Ovary (tissue), 9 donors: Measurements from ENCODE around the gene LIMCH1. TPM values are rescaled to one million over a fixed set of nuclear protein-coding genes. Genes with fewer than 3 reads are reported as not detected.
A peak's percentile ranks its signal among the peaks of the same experiment; 100 is the strongest.
"Not testable (repeated sequence)": the region's sequence is repeated elsewhere in the genome, so short reads cannot be mapped to it uniquely, and the experiment has no call there.

Source experiments
- DNase-seq, 5 donors: peaks; one replicate each; pipeline ENCODE4 v3.0.0-alpha.2; 2019 to 2020
- H3K27ac ChIP-seq, 2 donors: fragments of 200-600 bp; one replicate each; pipeline versions ENCODE4 v1.5.1 to v1.8.0; 2019 to 2022
- H3K27me3 ChIP-seq: fragments of 200-600 bp; one replicate; pipeline ENCODE4 v1.8.0; 2022
- H3K36me3 ChIP-seq: fragments of 200-600 bp; sonication (generic); one replicate; pipeline ENCODE4 v1.5.1; 2019
- H3K4me1 ChIP-seq: one replicate; pipeline ENCODE4 v1.8.1; 2013; ENCODE audit warnings: mild to moderate bottlenecking, moderate library complexity; ENCODE audit not compliant: insufficient read depth
- H3K4me3 ChIP-seq: fragments of 200-600 bp; sonication (generic); one replicate; pipeline ENCODE4 v1.5.1; 2017
- H3K9me3 ChIP-seq, 2 donors: fragments of 200-600 bp in 1 of 2; sonication (generic) in 1 of 2; one replicate each; pipeline versions ENCODE4 v1.5.1 to v1.8.1; 2013 to 2019; ENCODE audit warnings: mild to moderate bottlenecking in 1 of 2, moderate library complexity in 1 of 2
- CTCF ChIP-seq, 3 donors: fragments of 450-650 bp in 2 of 3; fragments of 200-600 bp in 1 of 3; IDR thresholded peaks; one replicate each; pipeline versions ENCODE4 v1.5.1 to v1.8.0; 2016 to 2022; ENCODE audit warnings: antibody characterized with exemption in 3 of 3, mild to moderate bottlenecking in 1 of 3
- EP300 ChIP-seq: sonication (generic); formaldehyde crosslinking; IDR thresholded peaks from one replicate; pipeline ENCODE4 v1.6.1; 2017; ENCODE audit warnings: antibody characterized with exemption
- POLR2A ChIP-seq: fragments of 450-650 bp; IDR thresholded peaks from one replicate; pipeline ENCODE4 v1.6.1; 2017; ENCODE audit warnings: antibody characterized with exemption, mild to moderate bottlenecking, moderate library complexity
- WGBS, 3 donors: extraction: QIAGEN DNeasy Blood & Tissue Kit in 1 of 3; methylation state at CpG; one replicate each; pipeline versions ENCODE4 v1.1.5 to v1.1.7; 2013 to 2017; 5-methylcytosine and 5-hydroxymethylcytosine counted together
- intact Hi-C, 4 donors: fragments of 100-400 bp; cut with DNase I; formaldehyde crosslinking; loops; one replicate each; pipeline versions ENCODE4 v1.11.0 to v1.15.1; 2022 to 2023
- polyA plus RNA-seq, 2 donors: library from polyadenylated mRNA; stranded (reverse); fragments of 200-250 nt in 1 of 2; fragments of 350-450 nt in 1 of 2; fragmentation: Illumina TruSeq in 1 of 2; extraction: RNeasy Lipid Tissue Mini Kit (QIAGEN cat#74804) in 1 of 2; gene quantifications; one replicate each; pipeline ENCODE4 v1.2.3, GENCODE V29; 2013 to 2014
- total RNA-seq, 7 donors: library from RNA; depleted of rRNA in 2 of 7; stranded (reverse); fragments of >200 nt in 2 of 7; fragmentation: NEBNext Ultra II Directional in 3 of 7; extraction: Animal tissue kit (Norgen Biotek cat#: 25700) in 3 of 7; gene quantifications; one replicate each; pipeline versions ENCODE4 v1.1.0 to v1.2.4, GENCODE V29; 2016 to 2023
- donor health status: DM: no; HTN: no; CAD: no; lungs with moderate emphysema.
- donor health status: DM: no; HTN: no; CAD: no.
- donor health status: Bipolar disorder and iron deficiency.
- donor health status: DM: yes; HTN: yes; CAD: no.
- donor health status: DM: no; HTN: no; CAD: no.
- donor health status: DM: yes; HTN: yes; CAD: no.

Gene LIMCH1
- total and polyA plus RNA-seq, 9 donors = 9.7 to 56.6 (median 23.6) TPM

GRCh38 chr4:41640906-41641305, 102.9 kb downstream of the LIMCH1 start:
- Histone ChIP-seq H3K36me3 (no peaks in the 10 kb centered on the region), H3K9me3 (no peaks in the 10 kb centered on the region), H3K4me1 (no peaks in the 10 kb centered on the region), H3K27ac (no peak overlapping the region), H3K4me3 (no peak overlapping the region), H3K27me3 (no peaks in the 10 kb centered on the region)
- TF ChIP-seq POLR2A = no peak
- no peak for TF ChIP-seq CTCF (IDR thresholded peaks at IDR 0.05)
- TF ChIP-seq EP300 = no peak
- no peak for DNase-seq
- intact Hi-C loops = no loop called here
- WGBS, 3 donors = 90 to 93% (median 91%) methylated on average over 6 of the region's 6 CpGs

- H3K9me3 ChIP-seq, H3K27ac ChIP-seq, DNase-seq, H3K4me3 ChIP-seq, H3K27me3 ChIP-seq, intact Hi-C loops, H3K36me3 ChIP-seq, H3K4me1 ChIP-seq: not testable (repeated sequence)
- WGBS, 3 donors = 86 to 100% (median 89%) methylated on average over 1 of the region's 1 CpG
Observed at GRCh38 chr4:41642746-41643145, 104.8 kb downstream of the LIMCH1 start.

- Histone ChIP-seq H3K36me3 (no peaks in the 10 kb centered on the region), H3K4me1 (no peaks in the 10 kb centered on the region), H3K4me3 (no peak overlapping the region), H3K9me3 (no peaks in the 10 kb centered on the region), H3K27ac (no peak overlapping the region), H3K27me3 (no peaks in the 10 kb centered on the region)
- intact Hi-C loops = no loop called here
- TF ChIP-seq EP300 (no peak), CTCF (IDR thresholded peaks at IDR 0.05) (no peak), POLR2A (no peak)
- DNase-seq = no peak
Observed at GRCh38 chr4:41643331-41643730, 105.4 kb downstream of the LIMCH1 start.

- 5 to 12% (median 5%) methylated on average over 40 to 41 of the region's 41 CpGs for WGBS, 3 donors
- no peak for TF ChIP-seq POLR2A
- no peak for TF ChIP-seq EP300
- peak; percentile 57 to 81 (median 66) for TF ChIP-seq CTCF (IDR thresholded peaks at IDR 0.05)
- Histone ChIP-seq H3K27ac (no peak overlapping the region), H3K4me1 (no peaks in the 10 kb centered on the region), H3K4me3 (no peak overlapping the region), H3K9me3 (no peaks in the 10 kb centered on the region), H3K36me3 (no peaks in the 10 kb centered on the region), H3K27me3 (no peaks in the 10 kb centered on the region)
- DNase-seq = peak; percentile 75 to 88 (median 77)
- intact Hi-C loops = no loop called here
Observed at GRCh38 chr4:41644288-41644914, 106.4 kb downstream of the LIMCH1 start.

GRCh38 chr4:41644915-41645295, 106.9 kb downstream of the LIMCH1 start:
- no peak for DNase-seq
- H3K36me3 ChIP-seq = no peaks in the 10 kb centered on the region
- H3K9me3 ChIP-seq = no peaks in the 10 kb centered on the region
- 88 to 95% (median 91%) methylated on average over 6 of the region's 6 CpGs for WGBS, 3 donors
- no peaks in the 10 kb centered on the region for H3K4me1 ChIP-seq
- H3K27ac ChIP-seq = no peak overlapping the region
- H3K4me3 ChIP-seq = no peak overlapping the region
- H3K27me3 ChIP-seq = no peaks in the 10 kb centered on the region
- intact Hi-C loops = no loop called here
- TF ChIP-seq EP300 = no peak
- no peak for TF ChIP-seq CTCF (IDR thresholded peaks at IDR 0.05)
- no peak for TF ChIP-seq POLR2A
